CD14-positive monocyte (primary cell): ENCODE data around the gene DPH6. TPM values are rescaled to one million over a fixed set of nuclear protein-coding genes. Genes with fewer than 3 reads are reported as not detected.

Source experiments
- DNase-seq, 3 donors: peaks; one replicate each; pipeline ENCODE4 v3.0.0-alpha.2; 2011 to 2022
- H2AFZ ChIP-seq: 2 replicates; pipeline ENCODE4 v1.6.0; 2012; ENCODE audit warnings: mild to moderate bottlenecking, low read depth, low read length, inconsistent platforms; ENCODE audit not compliant: insufficient read depth, poor library complexity, severe bottlenecking
- H3K27ac ChIP-seq, 2 donors: 1 replicate in 1 of 2; 2 replicates in 1 of 2; pipeline ENCODE4 v1.5.1; 2012 to 2013; ENCODE audit warnings: low read length in 2 of 2, control low read depth in 1 of 2, inconsistent platforms in 1 of 2, low read depth in 1 of 2, mild to moderate bottlenecking in 1 of 2
- H3K27me3 ChIP-seq, 2 donors: one replicate each; pipeline versions ENCODE4 v1.6.0 to v1.6.1; 2011 to 2013; ENCODE audit warnings: low read length in 2 of 2; ENCODE audit not compliant: control insufficient read depth in 2 of 2, insufficient read depth in 2 of 2
- H3K36me3 ChIP-seq, 2 donors: replicated peaks in 1 of 2; 1 replicate in 1 of 2; 2 replicates in 1 of 2; pipeline versions ENCODE4 v1.5.1 to v1.6.1; 2012 to 2013; ENCODE audit warnings: low read length in 2 of 2, control low read depth in 1 of 2, inconsistent platforms in 1 of 2, mild to moderate bottlenecking in 1 of 2; ENCODE audit not compliant: insufficient read depth in 2 of 2, control insufficient read depth in 1 of 2
- H3K4me1 ChIP-seq, 2 donors: 1 replicate in 1 of 2; 2 replicates in 1 of 2; pipeline versions ENCODE4 v1.5.1 to v1.6.1; 2012 to 2013; ENCODE audit warnings: low read length in 2 of 2, control low read depth in 1 of 2, inconsistent platforms in 1 of 2, mild to moderate bottlenecking in 1 of 2, moderate library complexity in 1 of 2; ENCODE audit not compliant: insufficient read depth in 2 of 2, control insufficient read depth in 1 of 2
- H3K4me2 ChIP-seq: replicated peaks from 2 replicates; pipeline ENCODE3; 2012; ENCODE audit warnings: low read length, moderate library complexity, mild to moderate bottlenecking; ENCODE audit not compliant: poor library complexity, severe bottlenecking; ENCODE audit errors: extremely low read depth
- H3K4me3 ChIP-seq, 3 experiments: fragments of 200-600 bp in 1 of 3; sonication (generic) in 1 of 3; replicated peaks in 1 of 3; 1 replicate in 2 of 3; 2 replicates in 1 of 3; pipeline ENCODE4 v1.5.1; 2011 to 2013; ENCODE audit warnings: low read length in 3 of 3, mild to moderate bottlenecking in 3 of 3, control low read depth in 2 of 3, low read depth in 2 of 3, inconsistent platforms in 1 of 3, moderate library complexity in 1 of 3
- H3K79me2 ChIP-seq: 2 replicates; pipeline ENCODE4 v1.6.0; 2012; ENCODE audit warnings: mild to moderate bottlenecking, control low read depth, inconsistent platforms, low read length, moderate library complexity; ENCODE audit not compliant: insufficient read depth
- H3K9ac ChIP-seq: 2 replicates; pipeline ENCODE4 v1.6.0; 2017; ENCODE audit warnings: low read length, mild to moderate bottlenecking; ENCODE audit not compliant: insufficient read depth, poor library complexity, severe bottlenecking
- H3K9me3 ChIP-seq, 2 donors: replicated peaks in 1 of 2; 1 replicate in 1 of 2; 2 replicates in 1 of 2; pipeline versions ENCODE4 v1.5.1 to v1.6.1; 2012 to 2013; ENCODE audit warnings: low read length in 2 of 2, control low read depth in 1 of 2; ENCODE audit not compliant: control insufficient read depth in 1 of 2, insufficient read depth in 1 of 2
- H4K20me1 ChIP-seq: 2 replicates; pipeline ENCODE4 v1.6.0; 2012; ENCODE audit warnings: mild to moderate bottlenecking, low read length, control low read depth, moderate library complexity; ENCODE audit not compliant: insufficient read depth
- H3K27ac Mint-ChIP-seq, 7 donors: one replicate each; pipeline ENCODE4 v1.8.0; 2020; ENCODE audit warnings: mild to moderate bottlenecking in 7 of 7, mixed read lengths in 7 of 7, moderate library complexity in 6 of 7, inconsistent platforms in 2 of 7
- H3K27me3 Mint-ChIP-seq, 3 donors: one replicate each; pipeline ENCODE4 v1.8.0; 2021 to 2022; ENCODE audit warnings: low read depth in 3 of 3, mild to moderate bottlenecking in 3 of 3, mixed read lengths in 3 of 3, moderate library complexity in 3 of 3, inconsistent platforms in 1 of 3
- H3K36me3 Mint-ChIP-seq, 2 donors: one replicate each; pipeline ENCODE4 v1.8.0; 2020; ENCODE audit warnings: mixed read lengths in 2 of 2, inconsistent platforms in 1 of 2, mild to moderate bottlenecking in 1 of 2
- H3K4me1 Mint-ChIP-seq: one replicate; pipeline ENCODE4 v1.8.0; 2020; ENCODE audit warnings: mild to moderate bottlenecking, mixed read lengths
- H3K4me3 Mint-ChIP-seq, 2 donors: one replicate each; pipeline ENCODE4 v1.8.0; 2020; ENCODE audit warnings: mild to moderate bottlenecking in 2 of 2, mixed read lengths in 2 of 2, moderate library complexity in 1 of 2
- H3K9me3 Mint-ChIP-seq, 7 donors: one replicate each; pipeline ENCODE4 v1.8.0; 2020 to 2022; ENCODE audit warnings: mixed read lengths in 7 of 7, mild to moderate bottlenecking in 6 of 7, moderate library complexity in 6 of 7, inconsistent platforms in 2 of 7
- CTCF ChIP-seq: fragments of 200-600 bp; IDR thresholded peaks from one replicate; pipeline ENCODE4 v1.8.0; 2022; ENCODE audit warnings: antibody characterized with exemption, mild to moderate bottlenecking
- WGBS: methylation state at CpG from one replicate; pipeline ENCODE4 v1.1.5; 2013; ENCODE audit warnings: missing lambda C conversion rate; ENCODE audit not compliant: insufficient coverage; 5-methylcytosine and 5-hydroxymethylcytosine counted together
- intact Hi-C, 2 donors: fragments of 100-400 bp; cut with micrococcal nuclease; formaldehyde crosslinking; loops; one replicate each; pipeline versions ENCODE4 v1.15.0 to v1.15.1; 2023
- polyA plus RNA-seq, 3 donors: library from polyadenylated mRNA; depleted of rRNA in 1 of 3; unstranded in 2 of 3; stranded (reverse) in 1 of 3; fragments of 300-500 nt in 2 of 3; fragments of >200 nt in 1 of 3; fragmentation: Illumina TruSeq in 2 of 3; gene quantifications; 1 replicate in 2 of 3; 2 replicates in 1 of 3; pipeline ENCODE4 v1.2.3, GENCODE V29; 2012 to 2021

DPH6 gene
- polyA plus RNA-seq, 3 donors: 7.6 to 18.2 (median 13.6) TPM

DNA sequence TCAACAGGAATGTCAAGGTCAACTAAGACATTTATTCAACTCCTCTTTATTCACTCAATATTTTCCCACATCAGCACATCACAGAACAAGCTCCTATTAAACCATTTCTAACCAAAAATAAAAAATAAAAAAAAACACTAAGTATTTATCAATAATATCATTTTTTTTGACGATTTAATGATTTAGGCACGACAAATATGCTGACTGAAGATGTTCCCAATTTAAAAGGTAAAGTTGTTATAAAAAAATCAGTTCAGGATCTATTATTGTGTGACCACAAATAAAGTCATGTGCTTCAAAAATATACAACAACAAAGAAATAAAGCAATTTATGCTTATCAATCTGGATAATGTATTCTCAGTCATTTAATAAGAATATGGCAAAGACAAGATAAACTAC lies 16.2 kb downstream of the DPH6 start:
- H3K79me2 ChIP-seq: no peaks in the 10 kb centered on the region
- Mint-ChIP-seq H3K27me3 (no peaks in the 10 kb centered on the region), H3K36me3 (peaks cover 25 to 26% of the 10 kb centered on the region in 2 donors), H3K4me1 (no peaks in the 10 kb centered on the region), H3K4me3 (no peak overlapping the region), H3K27ac (no peak overlapping the region), H3K9me3 (peaks cover 5 to 10% (median 8%) of the 10 kb centered on the region in 7 donors)
- H3K27ac ChIP-seq: no peak overlapping the region
- H4K20me1 ChIP-seq: no peaks in the 10 kb centered on the region
- H3K4me3 ChIP-seq: no peak overlapping the region
- no CpG with 5 or more reads among the region's 2 CpGs for WGBS
- H3K27me3 ChIP-seq: no peaks in the 10 kb centered on the region
- H3K9ac ChIP-seq: no peak overlapping the region
- no peak for TF ChIP-seq CTCF
- no peak for DNase-seq
- peaks cover 0 to 9% of the 10 kb centered on the region in 2 donors for H3K36me3 ChIP-seq
- no peak overlapping the region for H2AFZ ChIP-seq
- no peaks in the 10 kb centered on the region for H3K4me1 ChIP-seq
- no peak overlapping the region for H3K4me2 ChIP-seq
- intact Hi-C loops: no loop called here
- peaks cover 4 to 6% of the 10 kb centered on the region in 2 donors for H3K9me3 ChIP-seq

- Mint-ChIP-seq H3K9me3 (no peaks in the 10 kb centered on the region), H3K27ac (no peak overlapping the region), H3K4me1 (peaks cover 2% of the 10 kb centered on the region), H3K36me3 (peaks cover 0 to 2% of the 10 kb centered on the region in 2 donors), H3K4me3 (no peak overlapping the region), H3K27me3 (no peaks in the 10 kb centered on the region)
- Histone ChIP-seq H3K27ac (no peak overlapping the region), H3K9ac (no peak overlapping the region), H3K27me3 (no peaks in the 10 kb centered on the region), H3K4me2 (no peak overlapping the region), H4K20me1 (no peaks in the 10 kb centered on the region), H2AFZ (no peak overlapping the region), H3K79me2 (no peaks in the 10 kb centered on the region), H3K9me3 (no peaks in the 10 kb centered on the region), H3K36me3 (no peaks in the 10 kb centered on the region), H3K4me3 (no peak overlapping the region), H3K4me1 (no peaks in the 10 kb centered on the region)
- 70% methylated on average over 1 of the region's 2 CpGs for WGBS
- intact Hi-C loops: no loop called here
- no peak for DNase-seq
- TF ChIP-seq CTCF: no peak
Measured at GRCh38 chr15:35522061-35522460, 23.9 kb downstream of the DPH6 start.
